Activated CD4-positive, alpha-beta memory T cell treated with anti-CD3 and anti-CD28 coated beads, Interleukin-2, amount 10 ng/mL, durations not matched to agents 7 days and 5 days (primary cell): ENCODE data around the gene TSC22D1. TPM values are rescaled to one million over a fixed set of nuclear protein-coding genes. Genes with fewer than 3 reads are reported as not detected.
"Not testable (repeated sequence)": the region's sequence is repeated elsewhere in the genome, so short reads cannot be mapped to it uniquely, and the experiment has no call there.

ENCODE experiments used
- CTCF ChIA-PET: fragments of 350-600 bp; sonication (Branson Sonifier 250); formaldehyde crosslinking; loops from one replicate; lab custom pipeline; 2021; ENCODE audit warnings: antibody characterized with exemption, inconsistent platforms; lab: Charles Lee
- POLR2A ChIA-PET: fragments of 350-600 bp; sonication (Branson Sonifier 250); formaldehyde crosslinking; loops from one replicate; lab custom pipeline; 2021; ENCODE audit warnings: antibody characterized with exemption; lab: Charles Lee
- DNase-seq: peaks from one replicate; pipeline ENCODE4 v3.0.0-alpha.2; 2020
- H3K27ac Mint-ChIP-seq: one replicate; pipeline ENCODE4 v1.8.0; 2021; ENCODE audit warnings: mild to moderate bottlenecking, mixed read lengths
- H3K27me3 Mint-ChIP-seq: one replicate; pipeline ENCODE4 v1.8.0; 2021; ENCODE audit warnings: mixed read lengths
- H3K36me3 Mint-ChIP-seq: one replicate; pipeline ENCODE4 v1.8.0; 2021; ENCODE audit warnings: low read depth, mixed read lengths
- H3K4me1 Mint-ChIP-seq: one replicate; pipeline ENCODE4 v1.8.0; 2021; ENCODE audit warnings: mixed read lengths
- H3K4me3 Mint-ChIP-seq: one replicate; pipeline ENCODE4 v1.8.0; 2021; ENCODE audit warnings: mild to moderate bottlenecking, mixed read lengths
- H3K9me3 Mint-ChIP-seq: one replicate; pipeline ENCODE4 v1.8.0; 2021; ENCODE audit warnings: mixed read lengths
- total RNA-seq, 2 experiments: library from RNA; stranded (reverse); gene quantifications; one replicate each; pipeline ENCODE4 v1.2.3, GENCODE V29; 2021

TSC22D1 gene
- total RNA-seq, 2 experiments from 2014 or later, result 9.4 to 12.6 TPM

DNA sequence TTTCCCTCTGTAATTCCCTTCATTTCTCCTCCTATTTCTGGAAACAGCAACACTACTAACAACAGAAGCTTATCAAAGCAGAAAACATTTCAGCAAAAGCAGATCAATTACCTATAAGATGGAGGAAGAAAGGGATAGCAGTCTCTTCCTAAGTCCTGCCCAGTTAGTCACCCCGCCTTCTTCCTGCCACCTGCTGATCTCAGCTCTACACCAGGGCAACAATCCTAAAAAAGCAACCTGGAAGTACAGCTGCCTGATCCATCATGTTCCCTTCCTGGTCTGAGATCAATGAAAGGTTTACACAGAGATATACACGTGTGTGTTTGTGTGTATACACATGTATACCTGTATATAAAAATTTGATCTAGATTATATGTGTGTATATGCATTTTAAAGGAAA is 59.4 kb downstream of the TSC22D1 start:
- no peaks in the 10 kb centered on the region for H3K36me3 Mint-ChIP-seq
- no peaks in the 10 kb centered on the region for H3K9me3 Mint-ChIP-seq
- peaks cover 7% of the 10 kb centered on the region for H3K4me1 Mint-ChIP-seq
- H3K27me3 Mint-ChIP-seq, result no peaks in the 10 kb centered on the region
- H3K27ac Mint-ChIP-seq, result no peak overlapping the region
- H3K4me3 Mint-ChIP-seq, result no peak overlapping the region
- POLR2A ChIA-PET, result no interaction called here
- CTCF ChIA-PET, result no interaction called here
- no peak for DNase-seq

GRCh38 chr13:44514278-44514677 is 61.9 kb downstream of the TSC22D1 start:
- Mint-ChIP-seq H3K4me3 (no peak overlapping the region), H3K4me1 (peaks cover 7% of the 10 kb centered on the region), H3K27me3 (no peaks in the 10 kb centered on the region), H3K36me3 (no peaks in the 10 kb centered on the region), H3K27ac (no peak overlapping the region), H3K9me3 (no peaks in the 10 kb centered on the region)
- no peak for DNase-seq
- POLR2A ChIA-PET, result no interaction called here
- CTCF ChIA-PET, result no interaction called here

- H3K27me3 Mint-ChIP-seq, H3K36me3 Mint-ChIP-seq, DNase-seq, CTCF ChIA-PET, H3K27ac Mint-ChIP-seq, H3K4me3 Mint-ChIP-seq, POLR2A ChIA-PET, H3K9me3 Mint-ChIP-seq, H3K4me1 Mint-ChIP-seq: not testable (repeated sequence)
These were observed 66.3 kb downstream of the TSC22D1 start for GRCh38 chr13:44509853-44510252.

DNA sequence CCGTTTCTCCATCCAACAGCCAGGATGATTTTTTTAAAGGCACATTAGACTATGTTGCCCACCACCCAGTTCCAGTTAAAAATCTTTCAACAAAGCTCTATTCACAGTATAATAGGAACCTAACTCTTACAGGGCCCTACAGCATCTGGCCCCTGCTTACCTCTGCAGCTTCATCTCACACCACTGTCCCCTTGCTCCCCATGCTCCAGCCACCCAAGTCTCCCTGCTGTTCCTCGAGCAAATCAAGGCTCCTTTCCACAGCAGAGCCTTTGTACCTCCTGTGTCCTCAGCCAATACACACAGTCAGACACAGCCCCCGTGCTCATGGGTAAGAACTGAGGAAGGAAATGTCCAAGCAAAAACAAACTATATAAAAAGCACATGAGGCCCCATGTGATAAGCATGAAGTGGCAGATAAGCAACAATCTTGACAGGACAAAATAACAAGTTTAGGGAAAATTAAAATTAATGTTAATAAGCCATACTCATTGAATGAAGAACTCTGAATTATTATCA is 67.5 kb downstream of the TSC22D1 start:
- ChIA-PET CTCF (no interaction called here), POLR2A (no interaction called here)
- H3K4me1 Mint-ChIP-seq, result no peaks in the 10 kb centered on the region
- no peak for DNase-seq
- H3K4me3 Mint-ChIP-seq, result no peak overlapping the region
- no peaks in the 10 kb centered on the region for H3K36me3 Mint-ChIP-seq
- H3K27me3 Mint-ChIP-seq, result no peaks in the 10 kb centered on the region
- no peaks in the 10 kb centered on the region for H3K9me3 Mint-ChIP-seq
- no peak overlapping the region for H3K27ac Mint-ChIP-seq

GRCh38 chr13:44507639-44508038 is 68.5 kb downstream of the TSC22D1 start:
- H3K9me3 Mint-ChIP-seq, result no peaks in the 10 kb centered on the region
- no peak for DNase-seq
- H3K4me1 Mint-ChIP-seq, result no peaks in the 10 kb centered on the region
- CTCF ChIA-PET, result no interaction called here
- no peak overlapping the region for H3K4me3 Mint-ChIP-seq
- no peaks in the 10 kb centered on the region for H3K36me3 Mint-ChIP-seq
- no peaks in the 10 kb centered on the region for H3K27me3 Mint-ChIP-seq
- POLR2A ChIA-PET, result no interaction called here
- no peak overlapping the region for H3K27ac Mint-ChIP-seq

GRCh38 chr13:44506719-44507118 is 69.4 kb downstream of the TSC22D1 start:
- Mint-ChIP-seq H3K4me1 (no peaks in the 10 kb centered on the region), H3K27me3 (no peaks in the 10 kb centered on the region), H3K4me3 (no peak overlapping the region), H3K9me3 (no peaks in the 10 kb centered on the region), H3K27ac (no peak overlapping the region), H3K36me3 (no peaks in the 10 kb centered on the region)
- ChIA-PET CTCF (no interaction called here), POLR2A (no interaction called here)
- DNase-seq, result no peak

DNA sequence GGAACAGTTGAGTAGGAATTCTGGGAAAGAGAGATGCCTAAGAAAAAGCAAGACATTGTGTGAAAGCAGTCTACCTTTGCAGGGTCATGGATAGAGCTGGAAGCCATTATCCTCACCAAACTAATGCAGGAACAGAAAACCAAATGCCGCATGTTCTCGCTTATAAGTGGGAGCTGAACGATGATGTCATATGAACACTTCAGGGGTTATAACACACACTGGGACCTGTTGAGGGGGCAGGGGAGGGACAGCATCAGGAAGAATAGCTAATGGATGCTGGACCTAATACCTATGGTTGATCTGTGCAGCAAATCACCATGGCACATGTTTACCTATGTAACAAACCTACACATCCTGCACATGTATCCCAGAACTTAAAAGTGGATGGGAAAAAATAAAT is 69.9 kb downstream of the TSC22D1 start:
- Mint-ChIP-seq H3K27ac (no peak overlapping the region), H3K36me3 (no peaks in the 10 kb centered on the region), H3K9me3 (no peaks in the 10 kb centered on the region), H3K4me3 (no peak overlapping the region), H3K4me1 (no peaks in the 10 kb centered on the region), H3K27me3 (no peaks in the 10 kb centered on the region)
- no peak for DNase-seq
- POLR2A ChIA-PET, result no interaction called here
- CTCF ChIA-PET, result no interaction called here

- POLR2A ChIA-PET, result no interaction called here
- Mint-ChIP-seq H3K36me3 (no peaks in the 10 kb centered on the region), H3K9me3 (no peaks in the 10 kb centered on the region), H3K4me3 (no peak overlapping the region), H3K27me3 (no peaks in the 10 kb centered on the region), H3K4me1 (no peaks in the 10 kb centered on the region), H3K27ac (no peak overlapping the region)
- DNase-seq, result no peak
- CTCF ChIA-PET, result interaction anchor here (0.7 kb wide), 1 partner anchor 20 kb away, joined by 3 read pairs; no protein-coding TSS in a partner anchor
These were observed 72.0 kb downstream of the TSC22D1 start for GRCh38 chr13:44504116-44504515.

DNA sequence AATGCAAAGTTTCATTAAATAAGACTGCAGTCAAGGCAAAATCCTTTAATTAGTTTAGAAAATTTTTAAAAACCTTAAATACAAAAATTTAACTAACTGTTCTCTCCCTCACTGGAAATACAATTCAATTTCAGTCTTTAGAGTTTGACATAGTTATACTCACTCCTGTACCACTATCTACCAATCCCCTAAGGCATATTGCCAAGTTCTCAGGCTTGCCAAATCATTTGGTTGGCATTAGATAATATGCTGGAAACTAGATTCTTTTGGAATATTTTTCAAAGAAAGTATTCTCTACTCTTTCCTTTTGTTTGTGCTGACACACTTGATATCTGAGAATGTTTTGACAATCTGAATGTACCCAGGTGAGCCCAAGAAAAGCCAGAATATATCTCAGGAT is 77.2 kb downstream of the TSC22D1 start:
- H3K4me3 Mint-ChIP-seq, result no peak overlapping the region
- H3K9me3 Mint-ChIP-seq, result no peaks in the 10 kb centered on the region
- ChIA-PET CTCF (no interaction called here), POLR2A (no interaction called here)
- H3K27me3 Mint-ChIP-seq, result no peaks in the 10 kb centered on the region
- H3K36me3 Mint-ChIP-seq, result no peaks in the 10 kb centered on the region
- no peaks in the 10 kb centered on the region for H3K4me1 Mint-ChIP-seq
- no peak for DNase-seq
- no peak overlapping the region for H3K27ac Mint-ChIP-seq

DNA sequence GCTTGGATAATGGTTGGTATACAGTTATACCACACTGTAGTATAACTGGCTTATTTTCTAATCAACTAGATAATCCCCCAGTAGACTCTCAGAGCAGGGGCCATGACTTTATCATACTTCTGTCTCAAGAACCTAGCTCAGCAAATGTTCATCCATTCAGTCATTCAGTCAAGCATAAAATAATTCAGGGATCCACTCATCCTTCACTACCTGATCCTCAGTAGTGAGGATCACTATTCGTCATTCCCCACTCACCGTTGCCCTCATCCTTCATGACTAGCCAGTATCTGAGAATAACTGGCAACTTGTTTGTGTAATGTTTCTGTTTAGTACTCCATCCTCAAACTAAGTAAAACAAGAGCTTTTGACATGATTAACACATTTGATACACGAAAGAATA is 77.6 kb downstream of the TSC22D1 start:
- ChIA-PET POLR2A (interaction anchor here (0.6 kb wide), 1 partner anchor 9 kb away, joined by 3 read pairs; no protein-coding TSS in a partner anchor), CTCF (no interaction called here)
- no peak for DNase-seq
- H3K36me3 Mint-ChIP-seq, result no peaks in the 10 kb centered on the region
- no peak overlapping the region for H3K27ac Mint-ChIP-seq
- H3K9me3 Mint-ChIP-seq, result no peaks in the 10 kb centered on the region
- H3K4me3 Mint-ChIP-seq, result no peak overlapping the region
- no peaks in the 10 kb centered on the region for H3K27me3 Mint-ChIP-seq
- H3K4me1 Mint-ChIP-seq, result no peaks in the 10 kb centered on the region

DNA sequence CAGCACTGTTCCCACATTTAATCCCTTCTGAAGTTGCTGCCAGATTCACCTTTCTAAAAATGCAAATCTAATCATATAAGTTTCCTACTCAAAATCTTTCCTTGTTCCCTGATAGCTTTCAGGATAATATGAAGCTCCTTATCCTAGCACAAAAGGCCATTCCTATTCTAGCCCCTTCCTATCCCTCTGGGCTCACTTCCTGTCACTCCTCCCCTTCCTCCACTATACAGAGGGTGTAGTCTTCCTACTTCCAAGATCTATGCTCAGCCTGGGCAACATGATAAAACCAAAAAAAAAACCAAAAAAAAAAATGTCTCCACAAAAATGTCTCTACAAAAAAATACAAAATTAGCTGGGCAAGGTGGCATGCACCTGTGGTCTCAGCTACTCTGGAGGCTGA is 78.3 kb downstream of the TSC22D1 start:
- ChIA-PET CTCF (no interaction called here), POLR2A (no interaction called here)
- no peaks in the 10 kb centered on the region for H3K4me1 Mint-ChIP-seq
- no peak overlapping the region for H3K27ac Mint-ChIP-seq
- H3K36me3 Mint-ChIP-seq, result no peaks in the 10 kb centered on the region
- H3K9me3 Mint-ChIP-seq, result no peaks in the 10 kb centered on the region
- no peak overlapping the region for H3K4me3 Mint-ChIP-seq
- no peaks in the 10 kb centered on the region for H3K27me3 Mint-ChIP-seq
- no peak for DNase-seq

- Mint-ChIP-seq H3K4me1 (no peaks in the 10 kb centered on the region), H3K4me3 (no peak overlapping the region), H3K9me3 (no peaks in the 10 kb centered on the region), H3K27me3 (no peaks in the 10 kb centered on the region), H3K27ac (no peak overlapping the region), H3K36me3 (no peaks in the 10 kb centered on the region)
- ChIA-PET POLR2A (no interaction called here), CTCF (interaction anchor here (3.7 kb wide), 1 partner anchor 10 kb away, joined by 13 read pairs; no protein-coding TSS in a partner anchor)
- DNase-seq, result no peak
These were observed 82.8 kb downstream of the TSC22D1 start for GRCh38 chr13:44493213-44493812.

DNA sequence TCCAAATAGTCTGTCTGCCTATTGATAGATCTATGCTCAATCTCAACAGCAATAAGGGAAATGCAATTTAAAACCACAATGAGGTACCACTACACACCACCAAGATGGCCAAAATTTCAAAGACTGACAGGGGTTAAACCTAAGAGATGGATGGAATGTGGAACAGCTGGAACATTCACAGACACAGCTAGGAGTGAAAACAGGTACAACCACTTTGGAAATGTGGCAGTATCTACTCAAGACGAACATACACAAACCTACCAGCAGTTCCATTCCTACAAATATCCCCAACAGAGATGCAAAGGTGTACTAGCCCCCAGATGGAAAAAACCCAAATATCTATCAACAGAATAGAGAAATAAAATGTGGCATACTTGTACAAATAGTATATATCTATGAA is 86.4 kb downstream of the TSC22D1 start:
- Mint-ChIP-seq H3K4me3 (no peak overlapping the region), H3K36me3 (no peaks in the 10 kb centered on the region), H3K27ac (no peak overlapping the region), H3K9me3 (no peaks in the 10 kb centered on the region), H3K27me3 (no peaks in the 10 kb centered on the region), H3K4me1 (peaks cover 4% of the 10 kb centered on the region)
- CTCF ChIA-PET, result no interaction called here
- DNase-seq, result no peak
- POLR2A ChIA-PET, result no interaction called here

DNA sequence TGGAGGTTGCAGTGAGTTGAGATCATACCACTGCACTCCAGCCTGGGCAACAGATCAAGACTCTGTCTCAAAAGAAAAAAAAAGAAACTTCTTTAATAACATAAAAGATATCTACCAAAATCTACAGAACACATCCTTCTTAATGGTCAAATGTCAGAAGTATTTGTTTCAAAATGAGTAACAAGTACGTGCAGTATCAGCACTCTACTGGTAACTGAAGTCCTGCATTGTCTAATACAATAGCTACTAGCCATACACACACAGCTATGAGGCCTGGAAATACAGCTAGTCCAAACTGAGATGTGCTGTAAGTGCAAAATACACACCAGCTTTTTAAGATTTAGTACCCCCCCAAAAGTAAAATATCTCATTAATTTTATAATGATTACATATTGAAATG is 88.1 kb downstream of the TSC22D1 start:
- no peak for DNase-seq
- Mint-ChIP-seq H3K4me3 (no peak overlapping the region), H3K27me3 (no peaks in the 10 kb centered on the region), H3K27ac (no peak overlapping the region), H3K4me1 (peaks cover 16% of the 10 kb centered on the region), H3K9me3 (no peaks in the 10 kb centered on the region), H3K36me3 (no peaks in the 10 kb centered on the region)
- CTCF ChIA-PET, result interaction anchor here (0.7 to 1.6 kb wide), 3 partner anchors 23 to 482 kb away, joined by 4 to 6 read pairs (median 4); no protein-coding TSS in a partner anchor
- POLR2A ChIA-PET, result no interaction called here
